AG09319 (cell line): ENCODE measurements around the gene MRGPRG.

ENCODE experiments used
- DNase-seq: peaks from one replicate; pipeline ENCODE4 v3.0.0-alpha.2; 2010; ENCODE audit warnings: low read depth; ENCODE audit errors: extremely low read depth
- CTCF ChIP-seq: IDR thresholded peaks from 2 replicates; pipeline ENCODE4 v1.5.1; 2011; ENCODE audit warnings: low read depth, mild to moderate bottlenecking, inconsistent platforms, low read length, moderate library complexity

The MRGPRG gene

GRCh38 chr11:3232956-3233355 lies 14.3 kb upstream of the MRGPRG start:
- DNase-seq = no peak
- no peak for TF ChIP-seq CTCF

- no peak for TF ChIP-seq CTCF
- no peak for DNase-seq
Measured at GRCh38 chr11:3231851-3232744, 13.5 kb upstream of the MRGPRG start, which contains the start of gene MRGPRE. Gene MRGPRE, minus strand, starts transcription at chr11:3232417. Its CDS starts 3,618 bp downstream, at chr11:3228799.

- TF ChIP-seq CTCF = no peak
Measured at GRCh38 chr11:3231550-3231850, 12.9 kb upstream of the MRGPRG start.

GRCh38 chr11:3230636-3231549 lies 12.3 kb upstream of the MRGPRG start:
- DNase-seq = no peak

More at GRCh38 chr11:3231550-3231850, 12.9 kb upstream of the MRGPRG start:
- no peak for DNase-seq

GRCh38 chr11:3229673-3230630 lies 11.3 kb upstream of the MRGPRG start:
- no peak for TF ChIP-seq CTCF
- no peak for DNase-seq

More at GRCh38 chr11:3230636-3231549, 12.3 kb upstream of the MRGPRG start:
- TF ChIP-seq CTCF = no peak

GRCh38 chr11:3228445-3228829 lies 9.8 kb upstream of the MRGPRG start:
- DNase-seq = no peak
- TF ChIP-seq CTCF = no peak
